Breast epithelium (tissue), 3 donors: ENCODE results near the gene TNN.
"Not testable (repeated sequence)": the region's sequence is repeated elsewhere in the genome, so short reads cannot be mapped to it uniquely, and the experiment has no call there.

Source experiments
- POLR2A ChIP-seq: fragments of 450-650 bp; IDR thresholded peaks from one replicate; pipeline ENCODE4 v1.6.1; 2016; ENCODE audit warnings: antibody characterized with exemption, mild to moderate bottlenecking, moderate library complexity
- POLR2AphosphoS5 ChIP-seq, 3 donors: sonication (generic); formaldehyde crosslinking; IDR thresholded peaks; one replicate each; pipeline ENCODE4 v1.6.1; 2017; ENCODE audit warnings: antibody characterized with exemption in 3 of 3
- TF ChIP-seq, protein P1 (sequence below), 3 donors: fragments of 450-650 bp; IDR thresholded peaks; one replicate each; pipeline ENCODE4 v1.5.1; 2016 to 2017; ENCODE audit warnings: antibody characterized with exemption in 3 of 3, mild to moderate bottlenecking in 3 of 3, moderate library complexity in 3 of 3

GRCh38 chr1:175023922-175024242 lies 43.8 kb upstream of the TNN start:
- not testable (repeated sequence) for TF ChIP-seq POLR2AphosphoS5 (IDR thresholded peaks at IDR 0.05); POLR2A
- TF ChIP-seq, protein P1, sequence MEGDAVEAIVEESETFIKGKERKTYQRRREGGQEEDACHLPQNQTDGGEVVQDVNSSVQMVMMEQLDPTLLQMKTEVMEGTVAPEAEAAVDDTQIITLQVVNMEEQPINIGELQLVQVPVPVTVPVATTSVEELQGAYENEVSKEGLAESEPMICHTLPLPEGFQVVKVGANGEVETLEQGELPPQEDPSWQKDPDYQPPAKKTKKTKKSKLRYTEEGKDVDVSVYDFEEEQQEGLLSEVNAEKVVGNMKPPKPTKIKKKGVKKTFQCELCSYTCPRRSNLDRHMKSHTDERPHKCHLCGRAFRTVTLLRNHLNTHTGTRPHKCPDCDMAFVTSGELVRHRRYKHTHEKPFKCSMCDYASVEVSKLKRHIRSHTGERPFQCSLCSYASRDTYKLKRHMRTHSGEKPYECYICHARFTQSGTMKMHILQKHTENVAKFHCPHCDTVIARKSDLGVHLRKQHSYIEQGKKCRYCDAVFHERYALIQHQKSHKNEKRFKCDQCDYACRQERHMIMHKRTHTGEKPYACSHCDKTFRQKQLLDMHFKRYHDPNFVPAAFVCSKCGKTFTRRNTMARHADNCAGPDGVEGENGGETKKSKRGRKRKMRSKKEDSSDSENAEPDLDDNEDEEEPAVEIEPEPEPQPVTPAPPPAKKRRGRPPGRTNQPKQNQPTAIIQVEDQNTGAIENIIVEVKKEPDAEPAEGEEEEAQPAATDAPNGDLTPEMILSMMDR (IDR thresholded peaks at IDR 0.05): not testable (repeated sequence)
